OCI-LY1 (cell line): Measurements from ENCODE around the gene CRTAP.

Experiments used
- H2AFZ ChIP-seq: fragments of 200-600 bp; sonication (generic), shearing (Covaris generic); 2 replicates; pipeline ENCODE4 v1.6.0; 2014; ENCODE audit warnings: antibody characterized with exemption, mild to moderate bottlenecking, low read length
- H3F3A ChIP-seq: fragments of 200-600 bp; sonication (generic), shearing (Covaris generic); 2 replicates; pipeline ENCODE4 v1.6.0; 2014; ENCODE audit warnings: mild to moderate bottlenecking, antibody characterized with exemption, low read length, moderate library complexity; ENCODE audit not compliant: insufficient read depth
- H3K27ac ChIP-seq: fragments of 200-600 bp; sonication (generic); 2 replicates; pipeline ENCODE4 v1.5.1; 2014; ENCODE audit warnings: low read length, mixed run types, mild to moderate bottlenecking, low read depth; ENCODE audit not compliant: poor library complexity, severe bottlenecking
- H3K27me3 ChIP-seq: fragments of 200-600 bp; sonication (generic); 2 replicates; pipeline ENCODE4 v1.6.0; 2014; ENCODE audit warnings: antibody characterized with exemption, mild to moderate bottlenecking, low read length, moderate library complexity; ENCODE audit not compliant: insufficient read depth
- H3K36me3 ChIP-seq: fragments of 200-600 bp; sonication (generic); 2 replicates; pipeline ENCODE4 v1.6.1; 2014; ENCODE audit warnings: mild to moderate bottlenecking, antibody characterized with exemption, low read length, moderate library complexity, mixed read lengths; ENCODE audit not compliant: insufficient read depth
- H3K4me1 ChIP-seq: fragments of 200-600 bp; sonication (generic); 2 replicates; pipeline ENCODE4 v1.5.1; 2014; ENCODE audit warnings: mild to moderate bottlenecking, low read length, moderate library complexity; ENCODE audit not compliant: insufficient read depth, severe bottlenecking
- H3K4me2 ChIP-seq: fragments of 200-600 bp; sonication (generic), shearing (Covaris generic); 2 replicates; pipeline ENCODE4 v1.6.1; 2014; ENCODE audit warnings: low read length
- H3K4me3 ChIP-seq: fragments of 200-600 bp; sonication (generic); 2 replicates; pipeline ENCODE4 v1.5.1; 2014; ENCODE audit warnings: low read length, low read depth, mild to moderate bottlenecking, mixed read lengths; ENCODE audit not compliant: poor library complexity, severe bottlenecking
- H3K79me2 ChIP-seq: fragments of 200-600 bp; shearing (Covaris generic); 2 replicates; pipeline ENCODE4 v1.6.1; 2016; ENCODE audit warnings: mixed run types, low read length, mixed read lengths; ENCODE audit not compliant: insufficient read depth
- H3K9ac ChIP-seq: fragments of 200-600 bp; sonication (generic), shearing (Covaris generic); 2 replicates; pipeline ENCODE4 v1.6.1; 2014; ENCODE audit warnings: mild to moderate bottlenecking, low read length, mixed read lengths
- H3K9me2 ChIP-seq: fragments of 200-600 bp; sonication (generic), shearing (Covaris generic); 2 replicates; pipeline ENCODE4 v1.6.1; 2014; ENCODE audit warnings: low read depth, mild to moderate bottlenecking, low read length, mixed read lengths
- H3K9me3 ChIP-seq: fragments of 200-600 bp; shearing (Covaris generic); 2 replicates; pipeline ENCODE4 v1.6.1; 2014; ENCODE audit warnings: low read length, mixed read lengths
- H4K20me1 ChIP-seq: fragments of 200-600 bp; sonication (generic), shearing (Covaris generic); 2 replicates; pipeline ENCODE4 v1.6.0; 2016; ENCODE audit warnings: mild to moderate bottlenecking, low read length; ENCODE audit not compliant: insufficient read depth
- CTCF ChIP-seq: fragments of 200-600 bp; sonication (generic), shearing (Covaris generic); IDR thresholded peaks from 2 replicates; pipeline ENCODE4 v1.5.1; 2017; ENCODE audit warnings: mild to moderate bottlenecking, antibody characterized with exemption, low read length, moderate library complexity, mixed read lengths
- EZH2 ChIP-seq: fragments of 200-600 bp; sonication (generic), shearing (Covaris generic); IDR thresholded peaks from 2 replicates; pipeline ENCODE4 v1.8.0; 2017; ENCODE audit warnings: borderline replicate concordance, mixed run types, mild to moderate bottlenecking, antibody characterized with exemption, low read length, moderate library complexity, mixed read lengths

Gene CRTAP

GRCh38 chr3:33165372-33165771, 51.6 kb downstream of the CRTAP start:
- no peak overlapping the region for H2AFZ ChIP-seq
- no peak overlapping the region for H3K4me3 ChIP-seq
- H3K4me2 ChIP-seq, result no peak overlapping the region
- no peaks in the 10 kb centered on the region for H3K79me2 ChIP-seq
- H3F3A ChIP-seq, result no peaks in the 10 kb centered on the region
- no peaks in the 10 kb centered on the region for H4K20me1 ChIP-seq
- H3K27ac ChIP-seq, result no peak overlapping the region
- H3K9ac ChIP-seq, result no peak overlapping the region
- TF ChIP-seq EZH2, result no peak
- no peak for TF ChIP-seq CTCF
- no peaks in the 10 kb centered on the region for H3K9me3 ChIP-seq
- H3K36me3 ChIP-seq, result no peaks in the 10 kb centered on the region
- no peaks in the 10 kb centered on the region for H3K4me1 ChIP-seq
- H3K27me3 ChIP-seq, result no peaks in the 10 kb centered on the region
- no peaks in the 10 kb centered on the region for H3K9me2 ChIP-seq

GRCh38 chr3:33166095-33166494, 52.3 kb downstream of the CRTAP start:
- Histone ChIP-seq H3K9ac (no peak overlapping the region), H3K4me2 (no peak overlapping the region), H3K4me3 (no peak overlapping the region), H4K20me1 (no peaks in the 10 kb centered on the region), H3K36me3 (no peaks in the 10 kb centered on the region), H3K9me3 (no peaks in the 10 kb centered on the region), H2AFZ (no peak overlapping the region), H3K9me2 (no peaks in the 10 kb centered on the region), H3K27me3 (no peaks in the 10 kb centered on the region), H3K27ac (no peak overlapping the region), H3K79me2 (no peaks in the 10 kb centered on the region), H3F3A (no peaks in the 10 kb centered on the region), H3K4me1 (no peaks in the 10 kb centered on the region)
- no peak for TF ChIP-seq CTCF

GRCh38 chr3:33167284-33167683, 53.5 kb downstream of the CRTAP start:
- no peak for TF ChIP-seq CTCF
- no peak for TF ChIP-seq EZH2
- Histone ChIP-seq H4K20me1 (no peaks in the 10 kb centered on the region), H3K4me3 (no peak overlapping the region), H3K27me3 (no peaks in the 10 kb centered on the region), H3K36me3 (no peaks in the 10 kb centered on the region), H3K9me3 (no peaks in the 10 kb centered on the region), H3K4me1 (no peaks in the 10 kb centered on the region), H3K4me2 (no peak overlapping the region), H3K27ac (no peak overlapping the region), H3K79me2 (no peaks in the 10 kb centered on the region), H3K9ac (no peak overlapping the region), H3F3A (no peaks in the 10 kb centered on the region), H3K9me2 (no peaks in the 10 kb centered on the region), H2AFZ (no peak overlapping the region)
